CD4-positive, alpha-beta T cell (primary cell): ENCODE data around the gene TEX14. TPM values are rescaled to one million over a fixed set of nuclear protein-coding genes. Genes with fewer than 3 reads are reported as not detected.

Source experiments
- ATAC-seq: fragments of 200-7000 bp; cut with Tn5 transposase; one replicate; pipeline ENCODE4 v1.10.0; 2022; ENCODE audit warnings: mild to moderate bottlenecking; ENCODE audit not compliant: poor library complexity
- CTCF ChIA-PET: fragments of 350-600 bp; sonication (Branson Sonifier 250); formaldehyde crosslinking; loops from one replicate; lab custom pipeline; 2021; ENCODE audit warnings: antibody characterized with exemption, inconsistent platforms; lab: Charles Lee
- POLR2A ChIA-PET: fragments of 350-600 bp; sonication (Branson Sonifier 250); formaldehyde crosslinking; loops from one replicate; lab custom pipeline; 2021; ENCODE audit warnings: antibody characterized with exemption, inconsistent platforms; lab: Charles Lee
- DNase-seq, 14 experiments: peaks; one replicate each; pipeline ENCODE4 v3.0.0-alpha.2; 2013 to 2020; ENCODE audit warnings: mixed read lengths in 2 of 14
- H3K27ac ChIP-seq, 2 donors: one replicate each; pipeline versions ENCODE4 v1.5.1 to v1.7.0; 2013; ENCODE audit warnings: low read length in 2 of 2, low read depth in 1 of 2, mild to moderate bottlenecking in 1 of 2
- H3K27me3 ChIP-seq, 2 experiments: 1 replicate in 1 of 2; 2 replicates in 1 of 2; pipeline versions ENCODE4 v1.6.1 to v1.7.0; 2013; ENCODE audit warnings: low read length in 2 of 2, control low read depth in 1 of 2, mild to moderate bottlenecking in 1 of 2, moderate library complexity in 1 of 2; ENCODE audit not compliant: insufficient read depth in 2 of 2, control insufficient read depth in 1 of 2
- H3K36me3 ChIP-seq: one replicate; pipeline ENCODE4 v1.6.1; 2013; ENCODE audit warnings: low read length, control low read depth; ENCODE audit not compliant: insufficient read depth
- H3K4me1 ChIP-seq: one replicate; pipeline ENCODE4 v1.6.1; 2013; ENCODE audit warnings: low read length, control low read depth; ENCODE audit not compliant: insufficient read depth
- H3K4me3 ChIP-seq: one replicate; pipeline ENCODE4 v1.5.1; 2013; ENCODE audit warnings: mild to moderate bottlenecking, low read length, moderate library complexity
- H3K9me3 ChIP-seq, 2 experiments: 1 replicate in 1 of 2; 2 replicates in 1 of 2; pipeline versions ENCODE4 v1.6.1 to v1.7.0; 2013; ENCODE audit warnings: low read length in 2 of 2, mild to moderate bottlenecking in 2 of 2, control low read depth in 1 of 2, moderate library complexity in 1 of 2; ENCODE audit not compliant: control insufficient read depth in 1 of 2, insufficient read depth in 1 of 2
- H3K27ac Mint-ChIP-seq: one replicate; pipeline ENCODE4 v1.8.0; 2020; ENCODE audit warnings: mixed read lengths
- H3K27me3 Mint-ChIP-seq: one replicate; pipeline ENCODE4 v1.8.0; 2021; ENCODE audit warnings: mixed read lengths
- H3K36me3 Mint-ChIP-seq: one replicate; pipeline ENCODE4 v1.8.0; 2021; ENCODE audit warnings: low read depth, mixed read lengths
- H3K4me1 Mint-ChIP-seq: one replicate; pipeline ENCODE4 v1.8.0; 2021; ENCODE audit warnings: low read depth, mixed read lengths
- H3K4me3 Mint-ChIP-seq: one replicate; pipeline ENCODE4 v1.8.0; 2020; ENCODE audit warnings: mild to moderate bottlenecking, mixed read lengths
- H3K9me3 Mint-ChIP-seq: one replicate; pipeline ENCODE4 v1.8.0; 2020; ENCODE audit warnings: mixed read lengths
- intact Hi-C, 2 experiments: fragments of 100-400 bp; cut with DNase I in 1 of 2; cut with micrococcal nuclease in 1 of 2; formaldehyde crosslinking; loops; one replicate each; pipeline versions ENCODE4 v1.15.1 to v1.9.0; 2023 to 2025; cut with DNase I, micrococcal nuclease
- total RNA-seq, 174 experiments: library from RNA in 2 of 174; stranded (reverse) in 2 of 174; gene quantifications; one replicate each; pipeline ENCODE4 v1.2.3 and lab custom pipeline; 2021 to 2026
- TF ChIP-seq, protein P1 (sequence below): fragments of 200-600 bp; IDR thresholded peaks from one replicate; pipeline ENCODE4 v1.8.0; 2022; ENCODE audit warnings: antibody characterized with exemption, mild to moderate bottlenecking

The TEX14 gene
- total RNA-seq, 2 experiments from 2014 or later = 0.47 to 0.66 TPM

- CTCF ChIA-PET = no interaction called here
- Histone ChIP-seq H3K27ac (no peak overlapping the region), H3K4me3 (no peak overlapping the region), H3K36me3 (no peaks in the 10 kb centered on the region), H3K4me1 (no peaks in the 10 kb centered on the region), H3K9me3 (no peaks in the 10 kb centered on the region), H3K27me3 (no peaks in the 10 kb centered on the region)
- intact Hi-C loops = no loop called here
- POLR2A ChIA-PET = no interaction called here
- Mint-ChIP-seq H3K4me1 (no peaks in the 10 kb centered on the region), H3K27me3 (no peaks in the 10 kb centered on the region), H3K9me3 (no peaks in the 10 kb centered on the region), H3K4me3 (no peak overlapping the region), H3K27ac (no peak overlapping the region), H3K36me3 (no peaks in the 10 kb centered on the region)
- ATAC-seq (no peak), DNase-seq (no peak)
- TF ChIP-seq, protein P1, sequence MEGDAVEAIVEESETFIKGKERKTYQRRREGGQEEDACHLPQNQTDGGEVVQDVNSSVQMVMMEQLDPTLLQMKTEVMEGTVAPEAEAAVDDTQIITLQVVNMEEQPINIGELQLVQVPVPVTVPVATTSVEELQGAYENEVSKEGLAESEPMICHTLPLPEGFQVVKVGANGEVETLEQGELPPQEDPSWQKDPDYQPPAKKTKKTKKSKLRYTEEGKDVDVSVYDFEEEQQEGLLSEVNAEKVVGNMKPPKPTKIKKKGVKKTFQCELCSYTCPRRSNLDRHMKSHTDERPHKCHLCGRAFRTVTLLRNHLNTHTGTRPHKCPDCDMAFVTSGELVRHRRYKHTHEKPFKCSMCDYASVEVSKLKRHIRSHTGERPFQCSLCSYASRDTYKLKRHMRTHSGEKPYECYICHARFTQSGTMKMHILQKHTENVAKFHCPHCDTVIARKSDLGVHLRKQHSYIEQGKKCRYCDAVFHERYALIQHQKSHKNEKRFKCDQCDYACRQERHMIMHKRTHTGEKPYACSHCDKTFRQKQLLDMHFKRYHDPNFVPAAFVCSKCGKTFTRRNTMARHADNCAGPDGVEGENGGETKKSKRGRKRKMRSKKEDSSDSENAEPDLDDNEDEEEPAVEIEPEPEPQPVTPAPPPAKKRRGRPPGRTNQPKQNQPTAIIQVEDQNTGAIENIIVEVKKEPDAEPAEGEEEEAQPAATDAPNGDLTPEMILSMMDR = no peak
These were observed 127.6 kb downstream of the TEX14 start for GRCh38 chr17:58564243-58564642.

DNA sequence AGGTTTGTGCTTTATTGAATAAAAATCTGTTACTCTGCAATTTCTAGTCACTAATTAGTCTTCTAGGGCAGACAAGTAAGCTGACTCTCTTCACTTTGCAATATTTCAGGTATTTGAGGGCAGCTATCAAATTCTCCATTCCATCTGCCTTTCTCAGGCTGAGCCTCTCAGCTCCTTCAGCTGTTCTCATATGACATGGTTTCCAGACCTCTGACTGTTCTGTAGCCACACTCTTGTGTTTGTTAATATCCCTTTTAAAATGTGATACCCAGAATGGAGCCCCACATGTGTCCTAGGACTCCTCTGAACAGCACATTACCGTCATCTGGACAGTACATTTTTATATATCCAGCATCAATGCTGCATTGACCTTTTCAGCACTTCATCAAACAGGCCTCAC is 131.3 kb downstream of the TEX14 start:
- ATAC-seq = no peak
- no peak for DNase-seq
- Mint-ChIP-seq H3K36me3 (no peaks in the 10 kb centered on the region), H3K9me3 (no peaks in the 10 kb centered on the region), H3K27ac (no peak overlapping the region), H3K4me3 (no peak overlapping the region), H3K27me3 (no peaks in the 10 kb centered on the region), H3K4me1 (peaks cover 6% of the 10 kb centered on the region)
- no peak overlapping the region for H3K27ac ChIP-seq
- CTCF ChIA-PET = interaction anchor here (1.1 kb wide), 1 partner anchor 19 kb away, joined by 3 read pairs; no protein-coding TSS in a partner anchor
- intact Hi-C loops = no loop called here
- H3K4me1 ChIP-seq = no peaks in the 10 kb centered on the region
- H3K4me3 ChIP-seq = no peak overlapping the region
- H3K27me3 ChIP-seq = no peaks in the 10 kb centered on the region
- POLR2A ChIA-PET = no interaction called here
- no peaks in the 10 kb centered on the region for H3K9me3 ChIP-seq
- H3K36me3 ChIP-seq = no peaks in the 10 kb centered on the region
- TF ChIP-seq, protein P1 = no peak

GRCh38 chr17:58557981-58558380 is 133.9 kb downstream of the TEX14 start:
- ChIA-PET CTCF (no interaction called here), POLR2A (no interaction called here)
- intact Hi-C loops = no loop called here
- Histone ChIP-seq H3K27me3 (no peaks in the 10 kb centered on the region), H3K9me3 (no peaks in the 10 kb centered on the region), H3K27ac (no peak overlapping the region), H3K4me1 (no peaks in the 10 kb centered on the region), H3K4me3 (no peak overlapping the region), H3K36me3 (no peaks in the 10 kb centered on the region)
- Mint-ChIP-seq H3K27me3 (no peaks in the 10 kb centered on the region), H3K36me3 (no peaks in the 10 kb centered on the region), H3K9me3 (no peaks in the 10 kb centered on the region), H3K4me3 (no peak overlapping the region), H3K4me1 (peaks cover 6% of the 10 kb centered on the region), H3K27ac (no peak overlapping the region)
- ATAC-seq (no peak), DNase-seq (no peak)
- TF ChIP-seq, protein P1 = no peak
